GM20431 (cell line): ENCODE results near the gene GNAZ.

Experiments
- in situ Hi-C: fragments of 300-500 bp; cut with MseI, MboI; formaldehyde crosslinking; loops from one replicate; pipeline ENCODE4 v1.15.0; 2020; ENCODE audit warnings: low sequenced_read_pairs; ENCODE audit not compliant: unreplicated experiment

Gene GNAZ

GRCh38 chr22:23116506-23117263 lies 46.4 kb downstream of the GNAZ start:
- in situ Hi-C loops, result no loop called here

- in situ Hi-C loops, result no loop called here
Observed at GRCh38 chr22:23117275-23117674, 47.0 kb downstream of the GNAZ start.

- in situ Hi-C loops, result no loop called here
Observed at GRCh38 chr22:23117891-23118646, 47.8 kb downstream of the GNAZ start.

GRCh38 chr22:23118647-23119493 lies 48.6 kb downstream of the GNAZ start:
- in situ Hi-C loops, result no loop called here

- in situ Hi-C loops, result loop anchor here (10.0 kb wide), 1 partner anchor 155 kb away; no protein-coding TSS in a partner anchor
Observed at GRCh38 chr22:23119494-23120414, 49.4 kb downstream of the GNAZ start.

GRCh38 chr22:23120415-23120899 lies 50.1 kb downstream of the GNAZ start:
- in situ Hi-C loops, result loop anchor here (10.0 kb wide), 1 partner anchor 156 kb away; no protein-coding TSS in a partner anchor

- in situ Hi-C loops, result loop anchor here (10.0 kb wide), 1 partner anchor 156 kb away; no protein-coding TSS in a partner anchor
Observed at GRCh38 chr22:23121000-23121421, 50.7 kb downstream of the GNAZ start.

GRCh38 chr22:23121424-23121823 lies 51.1 kb downstream of the GNAZ start:
- in situ Hi-C loops, result loop anchor here (10.0 kb wide), 1 partner anchor 157 kb away; no protein-coding TSS in a partner anchor

GRCh38 chr22:23122216-23122957 lies 52.1 kb downstream of the GNAZ start:
- in situ Hi-C loops, result loop anchor here (10.0 kb wide), 1 partner anchor 158 kb away; no protein-coding TSS in a partner anchor

- in situ Hi-C loops, result loop anchor here (10.0 kb wide), 1 partner anchor 158 kb away; no protein-coding TSS in a partner anchor
Observed at GRCh38 chr22:23122992-23123803, 52.9 kb downstream of the GNAZ start.

- in situ Hi-C loops, result loop anchor here (10.0 kb wide), 1 partner anchor 159 kb away; no protein-coding TSS in a partner anchor
Observed at GRCh38 chr22:23123804-23124254, 53.5 kb downstream of the GNAZ start.

GRCh38 chr22:23124611-23125511 lies 54.5 kb downstream of the GNAZ start:
- in situ Hi-C loops, result loop anchor here (10.0 to 25.0 kb wide), 2 partner anchors 160 to 338 kb away; no protein-coding TSS in a partner anchor

- in situ Hi-C loops, result loop anchor here (10.0 to 25.0 kb wide), 2 partner anchors 161 to 338 kb away; no protein-coding TSS in a partner anchor
Observed at GRCh38 chr22:23125512-23126103, 55.3 kb downstream of the GNAZ start.

- in situ Hi-C loops, result loop anchor here (10.0 to 25.0 kb wide), 2 partner anchors 162 to 339 kb away; no protein-coding TSS in a partner anchor
Observed at GRCh38 chr22:23126165-23127054, 56.1 kb downstream of the GNAZ start.
